ENCODE results near the gene PRAC1.

Gene PRAC1

DNA sequence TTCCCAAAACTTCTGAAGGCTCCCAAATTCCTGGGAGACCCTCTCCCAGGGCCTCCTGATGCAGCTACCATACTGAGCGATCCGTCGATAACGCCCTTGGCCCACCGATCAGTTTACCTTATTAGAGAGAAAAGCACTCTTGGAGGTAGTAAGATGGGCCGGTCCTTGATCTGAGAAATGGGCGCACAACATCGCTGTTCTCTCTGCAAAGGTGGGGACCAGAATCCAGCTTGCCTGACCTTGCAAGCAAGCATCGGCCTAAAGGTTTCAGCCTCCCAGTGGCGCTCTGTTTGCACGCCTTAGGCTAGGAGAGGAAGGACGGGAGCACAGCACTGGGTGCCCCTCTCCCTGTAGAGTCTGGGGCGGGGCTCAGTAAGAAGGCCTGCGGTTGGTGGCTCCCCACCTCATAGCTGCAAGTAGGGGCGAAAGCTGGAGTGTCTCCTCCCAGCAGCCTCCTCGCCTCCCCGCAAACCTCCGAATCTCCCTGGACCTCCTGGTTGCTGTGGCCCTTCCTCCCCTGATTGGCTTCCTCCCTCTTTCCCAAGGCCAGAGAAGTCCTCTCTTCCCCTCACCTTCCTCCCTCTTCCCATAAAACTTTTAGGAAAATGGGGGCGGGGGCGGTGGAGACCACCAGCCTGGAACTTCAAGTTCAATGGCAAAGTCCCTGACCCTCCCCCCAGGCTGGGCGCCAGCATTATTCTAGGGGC lies at the start of gene PRAC1:
Gene PRAC1, minus strand, starts transcription at position 318 of the 707 bp plus-strand sequence. Its CDS starts 126 bp downstream, at position 192.
- H3K4me3 ChIP-seq (ENCODE audit: control insufficient read depth, low read depth, low read length), result no peak within 1 kb of the TSS
- no peak for DNase-seq (ENCODE audit: low read depth)
- TF ChIP-seq, protein P1, sequence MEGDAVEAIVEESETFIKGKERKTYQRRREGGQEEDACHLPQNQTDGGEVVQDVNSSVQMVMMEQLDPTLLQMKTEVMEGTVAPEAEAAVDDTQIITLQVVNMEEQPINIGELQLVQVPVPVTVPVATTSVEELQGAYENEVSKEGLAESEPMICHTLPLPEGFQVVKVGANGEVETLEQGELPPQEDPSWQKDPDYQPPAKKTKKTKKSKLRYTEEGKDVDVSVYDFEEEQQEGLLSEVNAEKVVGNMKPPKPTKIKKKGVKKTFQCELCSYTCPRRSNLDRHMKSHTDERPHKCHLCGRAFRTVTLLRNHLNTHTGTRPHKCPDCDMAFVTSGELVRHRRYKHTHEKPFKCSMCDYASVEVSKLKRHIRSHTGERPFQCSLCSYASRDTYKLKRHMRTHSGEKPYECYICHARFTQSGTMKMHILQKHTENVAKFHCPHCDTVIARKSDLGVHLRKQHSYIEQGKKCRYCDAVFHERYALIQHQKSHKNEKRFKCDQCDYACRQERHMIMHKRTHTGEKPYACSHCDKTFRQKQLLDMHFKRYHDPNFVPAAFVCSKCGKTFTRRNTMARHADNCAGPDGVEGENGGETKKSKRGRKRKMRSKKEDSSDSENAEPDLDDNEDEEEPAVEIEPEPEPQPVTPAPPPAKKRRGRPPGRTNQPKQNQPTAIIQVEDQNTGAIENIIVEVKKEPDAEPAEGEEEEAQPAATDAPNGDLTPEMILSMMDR (conservative IDR thresholded peaks at IDR 0.05; ENCODE audit: control insufficient read depth, insufficient read depth, low read depth, low read length), result no peak

DNA sequence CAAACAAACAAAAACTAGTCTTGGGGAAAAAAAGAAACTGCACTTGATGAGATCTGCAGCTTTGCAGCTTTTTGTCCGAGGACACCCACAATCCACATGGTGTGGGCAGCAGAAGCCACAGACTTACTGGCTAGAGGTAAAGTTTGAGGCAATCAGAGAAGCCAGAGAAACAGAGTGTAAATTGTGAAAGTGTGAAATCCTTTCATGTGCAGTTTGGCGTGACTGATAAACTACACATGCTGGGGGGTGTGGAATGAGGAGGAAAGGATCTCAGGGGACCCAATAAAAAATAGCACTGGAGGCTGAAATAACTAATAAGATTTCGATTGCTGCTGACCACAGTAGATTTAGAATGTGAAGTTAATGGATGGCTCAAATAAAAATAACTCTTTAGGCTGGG lies 48.6 kb upstream of the PRAC1 start:
- H3K4me3 ChIP-seq (ENCODE audit: control insufficient read depth, low read depth, low read length), result no peak overlapping the region
- no peak for DNase-seq (ENCODE audit: low read depth)
- TF ChIP-seq, protein P1 (conservative IDR thresholded peaks at IDR 0.05; ENCODE audit: control insufficient read depth, insufficient read depth, low read depth, low read length), result no peak

DNA sequence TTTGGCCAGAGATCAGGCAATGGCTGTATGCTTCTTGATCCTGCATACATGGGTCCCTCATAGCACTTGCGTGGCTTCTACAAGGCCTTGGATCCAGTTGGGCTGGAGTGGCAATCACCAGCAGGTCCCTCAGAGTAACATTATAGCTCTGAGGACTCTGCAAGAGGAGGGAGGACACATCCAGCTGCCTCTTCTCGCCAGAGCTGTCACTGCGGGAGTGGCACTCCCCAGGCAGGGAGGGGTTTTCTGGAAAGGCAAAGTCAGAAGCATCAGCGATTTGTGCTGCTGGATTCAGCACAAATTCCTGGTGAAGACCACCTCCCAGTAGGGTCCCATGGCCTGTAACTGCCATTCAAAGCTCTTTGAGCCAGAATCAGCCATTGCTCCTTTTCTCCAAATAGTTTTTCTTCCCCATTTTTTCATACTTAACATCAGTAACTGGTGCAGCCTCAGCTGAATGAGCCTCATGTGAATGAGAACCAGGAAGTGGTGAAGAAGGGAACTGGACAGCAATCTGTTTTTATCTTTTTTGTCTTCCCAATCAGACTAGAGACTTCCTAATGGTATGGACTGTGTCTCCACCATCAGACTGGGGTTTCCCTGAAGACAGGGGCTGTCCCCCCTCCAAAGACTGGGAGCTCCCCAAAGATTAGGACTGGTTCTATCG lies 46.8 kb upstream of the PRAC1 start:
- H3K4me3 ChIP-seq (ENCODE audit: control insufficient read depth, low read depth, low read length), result no peak overlapping the region
- DNase-seq (ENCODE audit: low read depth), result no peak
- TF ChIP-seq, protein P1 (conservative IDR thresholded peaks at IDR 0.05; ENCODE audit: control insufficient read depth, insufficient read depth, low read depth, low read length), result no peak

DNA sequence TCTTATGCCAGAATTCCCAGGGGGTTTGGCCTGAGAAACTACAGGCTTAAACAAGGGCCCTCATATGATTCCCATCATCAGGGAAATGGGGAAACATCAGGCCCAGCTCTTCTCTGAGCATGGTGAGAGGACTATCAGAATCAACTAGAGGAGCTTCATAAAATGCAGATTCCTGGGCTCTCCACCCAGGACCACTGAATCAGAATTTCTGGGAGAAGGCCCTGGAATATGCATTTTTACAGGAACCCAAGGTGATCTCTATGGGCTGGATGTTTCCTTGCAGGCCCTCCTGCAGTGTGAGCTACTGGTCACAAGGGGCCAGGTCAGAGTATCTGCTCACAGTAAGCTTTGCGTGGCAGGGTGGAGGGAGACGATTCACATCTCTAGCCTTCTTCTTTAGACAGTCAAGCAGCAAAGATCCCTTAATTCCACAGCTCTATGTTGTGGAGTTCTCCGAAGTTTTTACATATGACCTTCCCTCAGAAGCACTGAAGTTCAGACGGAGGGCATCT lies 45.0 kb upstream of the PRAC1 start:
- TF ChIP-seq, protein P1 (conservative IDR thresholded peaks at IDR 0.05; ENCODE audit: control insufficient read depth, insufficient read depth, low read depth, low read length), result no peak
- DNase-seq (ENCODE audit: low read depth), result no peak
- no peak overlapping the region for H3K4me3 ChIP-seq (ENCODE audit: control insufficient read depth, low read depth, low read length)

DNA sequence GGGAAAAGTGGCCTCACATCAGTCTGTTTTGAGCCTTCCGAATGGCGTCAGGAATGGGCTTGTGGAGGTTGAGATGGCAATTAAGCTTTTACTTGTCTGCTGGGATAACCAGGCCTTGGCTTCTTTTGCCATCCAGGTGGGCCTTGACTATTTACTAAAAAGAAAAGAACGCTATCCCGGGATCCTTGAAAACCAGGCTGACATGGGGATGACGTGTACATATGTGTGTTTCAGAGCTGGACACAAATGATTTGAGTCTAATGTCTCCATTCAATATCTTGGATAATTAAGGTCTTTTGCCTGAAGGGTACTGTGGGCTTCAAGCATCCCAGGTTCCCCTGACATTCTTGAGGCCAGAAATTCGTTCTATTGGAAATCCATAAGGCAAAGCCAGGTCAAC lies 38.8 kb upstream of the PRAC1 start:
- no peak for DNase-seq (ENCODE audit: low read depth)
- TF ChIP-seq, protein P1 (conservative IDR thresholded peaks at IDR 0.05; ENCODE audit: control insufficient read depth, insufficient read depth, low read depth, low read length), result no peak
- no peak overlapping the region for H3K4me3 ChIP-seq (ENCODE audit: control insufficient read depth, low read depth, low read length)

DNA sequence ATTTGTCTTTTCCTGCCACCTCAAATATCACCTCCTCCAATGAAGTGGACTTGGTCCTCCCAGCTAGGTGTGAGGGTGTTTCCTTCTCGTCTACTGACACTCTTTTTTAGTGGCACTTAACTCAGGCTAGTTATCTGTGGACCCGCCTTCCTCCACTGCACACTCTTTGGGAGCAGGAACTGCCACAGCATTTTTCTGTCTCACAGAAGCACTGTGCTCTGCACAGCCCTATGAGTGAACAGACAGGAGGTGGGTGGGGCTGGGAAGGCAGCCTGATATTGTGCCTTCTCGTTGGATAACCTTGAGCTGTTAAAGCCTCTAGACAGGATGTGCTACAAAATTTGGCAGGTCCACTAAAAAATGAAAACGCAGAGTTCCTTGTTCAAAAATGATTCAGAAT lies 38.1 kb upstream of the PRAC1 start:
- H3K4me3 ChIP-seq (ENCODE audit: control insufficient read depth, low read depth, low read length), result no peak overlapping the region
- TF ChIP-seq, protein P1 (conservative IDR thresholded peaks at IDR 0.05; ENCODE audit: control insufficient read depth, insufficient read depth, low read depth, low read length), result no peak
- DNase-seq (ENCODE audit: low read depth), result no peak
